HG03066 (cell line): ENCODE results near the gene NUP153.
"Not testable (repeated sequence)": the region's sequence is repeated elsewhere in the genome, so short reads cannot be mapped to it uniquely, and the experiment has no call there.

ENCODE experiments used
- ATAC-seq: cut with Tn5 transposase; IDR thresholded peaks from one replicate; pipeline ENCODE4 v1.9.1; 2021; ENCODE audit warnings: low read depth; ENCODE audit not compliant: unreplicated experiment

Gene NUP153

GRCh38 chr6:17714879-17715851 is 8.4 kb upstream of the NUP153 start:
- no peak for ATAC-seq

GRCh38 chr6:17714177-17714576 is 7.5 kb upstream of the NUP153 start:
- ATAC-seq = no peak

- ATAC-seq = no peak
Observed at GRCh38 chr6:17712576-17712975, 5.9 kb upstream of the NUP153 start.

- ATAC-seq = no peak
Observed at GRCh38 chr6:17710331-17710730, 3.6 kb upstream of the NUP153 start.

GRCh38 chr6:17709476-17709875 is 2.8 kb upstream of the NUP153 start:
- ATAC-seq = no peak

- ATAC-seq = not testable (repeated sequence)
Observed at GRCh38 chr6:17708035-17708434, 1.3 kb upstream of the NUP153 start.

GRCh38 chr6:17707371-17707651 is 586 bp upstream of the NUP153 start:
- no peak for ATAC-seq

GRCh38 chr6:17705778-17706579 is 746 bp downstream of the NUP153 start:
- peak; percentile 61 for ATAC-seq

GRCh38 chr6:17705428-17705777 is 1.3 kb downstream of the NUP153 start:
- peak; percentile 4 for ATAC-seq

- no peak for ATAC-seq
Observed at GRCh38 chr6:17703256-17703694, 3.5 kb downstream of the NUP153 start.

- no peak for ATAC-seq
Observed at GRCh38 chr6:17700421-17701416, 6.0 kb downstream of the NUP153 start.

- ATAC-seq = no peak
Observed at GRCh38 chr6:17691925-17692538, 14.7 kb downstream of the NUP153 start.

- no peak for ATAC-seq
Observed at GRCh38 chr6:17688481-17688880, 18.2 kb downstream of the NUP153 start.

GRCh38 chr6:17687136-17687535 is 19.6 kb downstream of the NUP153 start:
- no peak for ATAC-seq

GRCh38 chr6:17684134-17684533 is 22.6 kb downstream of the NUP153 start:
- no peak for ATAC-seq

- ATAC-seq = no peak
Observed at GRCh38 chr6:17683428-17683827, 23.3 kb downstream of the NUP153 start.

GRCh38 chr6:17679726-17680125 is 27.0 kb downstream of the NUP153 start:
- ATAC-seq = no peak

- ATAC-seq = no peak
Observed at GRCh38 chr6:17677602-17678001, 29.1 kb downstream of the NUP153 start.

- ATAC-seq = no peak
Observed at GRCh38 chr6:17673543-17674254, 33.0 kb downstream of the NUP153 start.
